Measurements from ENCODE around the gene TYW1B. TPM values are rescaled to one million over a fixed set of nuclear protein-coding genes. Genes with fewer than 3 reads are reported as not detected.
"Not testable (repeated sequence)": the region's sequence is repeated elsewhere in the genome, so short reads cannot be mapped to it uniquely, and the experiment has no call there.

Gene TYW1B
- total RNA-seq, 1 experiment from 2014 or later = 3.9 TPM

GRCh38 chr7:72739716-72740115 lies 88.3 kb downstream of the TYW1B start:
- H3K27ac ChIP-seq (ENCODE audit: low read length); H3K9me3 ChIP-seq (ENCODE audit: low read length); H3K4me3 ChIP-seq (ENCODE audit: low read length); BruUV-seq (replicated peaks); H2AFZ ChIP-seq (ENCODE audit: low read length); H4K20me1 ChIP-seq (ENCODE audit: low read length); H3K4me2 ChIP-seq (ENCODE audit: low read length); H3K79me2 ChIP-seq (ENCODE audit: low read length); ATAC-seq; CTCF ChIA-PET; H3F3A ChIP-seq (ENCODE audit: low read length, unreplicated experiment); H3K27me3 ChIP-seq (ENCODE audit: low read length); DNase-seq; H3K4me1 ChIP-seq (ENCODE audit: insufficient read depth, low read length); H3K9me2 ChIP-seq (replicated peaks; ENCODE audit: low read length); H3K36me3 ChIP-seq (ENCODE audit: low read depth, low read length); H3K9ac ChIP-seq (ENCODE audit: low read length); intact Hi-C loops (cut with micrococcal nuclease): not testable (repeated sequence)
- POLR2A ChIA-PET (ENCODE audit: unreplicated experiment) = interaction anchor here (0.6 kb wide), 1 partner anchor 14 kb away, joined by 8 read pairs; no protein-coding TSS in a partner anchor

- H3K79me2 ChIP-seq (ENCODE audit: low read length); H3K27me3 ChIP-seq (ENCODE audit: low read length); H2AFZ ChIP-seq (ENCODE audit: low read length); ATAC-seq; H3K9ac ChIP-seq (ENCODE audit: low read length); DNase-seq; H4K20me1 ChIP-seq (ENCODE audit: low read length); CTCF ChIA-PET; BruUV-seq (replicated peaks); H3F3A ChIP-seq (ENCODE audit: low read length, unreplicated experiment); intact Hi-C loops (cut with micrococcal nuclease); H3K4me3 ChIP-seq (ENCODE audit: low read length); H3K36me3 ChIP-seq (ENCODE audit: low read depth, low read length); H3K27ac ChIP-seq (ENCODE audit: low read length); POLR2A ChIA-PET (ENCODE audit: unreplicated experiment); H3K9me3 ChIP-seq (ENCODE audit: low read length); H3K9me2 ChIP-seq (replicated peaks; ENCODE audit: low read length); H3K4me2 ChIP-seq (ENCODE audit: low read length); H3K4me1 ChIP-seq (ENCODE audit: insufficient read depth, low read length): not testable (repeated sequence)
Measured at GRCh38 chr7:72735855-72736254, 92.1 kb downstream of the TYW1B start.

- H3K27ac ChIP-seq (ENCODE audit: low read length); DNase-seq; H3K9me3 ChIP-seq (ENCODE audit: low read length); H3K4me2 ChIP-seq (ENCODE audit: low read length); H3K4me1 ChIP-seq (ENCODE audit: insufficient read depth, low read length); H3K4me3 ChIP-seq (ENCODE audit: low read length); H3F3A ChIP-seq (ENCODE audit: low read length, unreplicated experiment); BruUV-seq (replicated peaks); H3K27me3 ChIP-seq (ENCODE audit: low read length); intact Hi-C loops (cut with micrococcal nuclease); POLR2A ChIA-PET (ENCODE audit: unreplicated experiment); H3K36me3 ChIP-seq (ENCODE audit: low read depth, low read length); CTCF ChIA-PET; H4K20me1 ChIP-seq (ENCODE audit: low read length); ATAC-seq; H2AFZ ChIP-seq (ENCODE audit: low read length); H3K9ac ChIP-seq (ENCODE audit: low read length); H3K79me2 ChIP-seq (ENCODE audit: low read length); H3K9me2 ChIP-seq (replicated peaks; ENCODE audit: low read length): not testable (repeated sequence)
Measured at GRCh38 chr7:72730815-72731214, 97.2 kb downstream of the TYW1B start.

- CTCF ChIA-PET; H3K9ac ChIP-seq (ENCODE audit: low read length); POLR2A ChIA-PET (ENCODE audit: unreplicated experiment); H3K4me3 ChIP-seq (ENCODE audit: low read length); H3K27ac ChIP-seq (ENCODE audit: low read length); H3K36me3 ChIP-seq (ENCODE audit: low read depth, low read length); DNase-seq; intact Hi-C loops (cut with micrococcal nuclease); H3F3A ChIP-seq (ENCODE audit: low read length, unreplicated experiment); H3K4me1 ChIP-seq (ENCODE audit: insufficient read depth, low read length); H3K9me3 ChIP-seq (ENCODE audit: low read length); H3K79me2 ChIP-seq (ENCODE audit: low read length); H3K4me2 ChIP-seq (ENCODE audit: low read length); H2AFZ ChIP-seq (ENCODE audit: low read length); BruUV-seq (replicated peaks); H3K27me3 ChIP-seq (ENCODE audit: low read length); H4K20me1 ChIP-seq (ENCODE audit: low read length); ATAC-seq; H3K9me2 ChIP-seq (replicated peaks; ENCODE audit: low read length): not testable (repeated sequence)
Measured at GRCh38 chr7:72730384-72730783, 97.6 kb downstream of the TYW1B start.

- H4K20me1 ChIP-seq (ENCODE audit: low read length); DNase-seq; H3K9me2 ChIP-seq (replicated peaks; ENCODE audit: low read length); H3F3A ChIP-seq (ENCODE audit: low read length, unreplicated experiment); H3K79me2 ChIP-seq (ENCODE audit: low read length); H3K9me3 ChIP-seq (ENCODE audit: low read length); H3K27me3 ChIP-seq (ENCODE audit: low read length); H3K9ac ChIP-seq (ENCODE audit: low read length); CTCF ChIA-PET; ATAC-seq; POLR2A ChIA-PET (ENCODE audit: unreplicated experiment); H2AFZ ChIP-seq (ENCODE audit: low read length); BruUV-seq (replicated peaks); H3K27ac ChIP-seq (ENCODE audit: low read length); intact Hi-C loops (cut with micrococcal nuclease); H3K4me1 ChIP-seq (ENCODE audit: insufficient read depth, low read length); H3K4me2 ChIP-seq (ENCODE audit: low read length); H3K36me3 ChIP-seq (ENCODE audit: low read depth, low read length); H3K4me3 ChIP-seq (ENCODE audit: low read length): not testable (repeated sequence)
Measured at GRCh38 chr7:72729130-72729529, 98.9 kb downstream of the TYW1B start.

- intact Hi-C loops (cut with micrococcal nuclease); H3K4me3 ChIP-seq (ENCODE audit: low read length); H3K4me2 ChIP-seq (ENCODE audit: low read length); H3K27me3 ChIP-seq (ENCODE audit: low read length); CTCF ChIA-PET; H3K9me3 ChIP-seq (ENCODE audit: low read length); POLR2A ChIA-PET (ENCODE audit: unreplicated experiment); ATAC-seq; BruUV-seq (replicated peaks); DNase-seq; H3K79me2 ChIP-seq (ENCODE audit: low read length); H3F3A ChIP-seq (ENCODE audit: low read length, unreplicated experiment); H3K9me2 ChIP-seq (replicated peaks; ENCODE audit: low read length); H3K9ac ChIP-seq (ENCODE audit: low read length); H3K36me3 ChIP-seq (ENCODE audit: low read depth, low read length); H3K27ac ChIP-seq (ENCODE audit: low read length); H3K4me1 ChIP-seq (ENCODE audit: insufficient read depth, low read length); H2AFZ ChIP-seq (ENCODE audit: low read length); H4K20me1 ChIP-seq (ENCODE audit: low read length): not testable (repeated sequence)
Measured at GRCh38 chr7:72722694-72723093, 105.3 kb downstream of the TYW1B start.

- H3K9me3 ChIP-seq (ENCODE audit: low read length); POLR2A ChIA-PET (ENCODE audit: unreplicated experiment); H3K4me3 ChIP-seq (ENCODE audit: low read length); BruUV-seq (replicated peaks); H3K4me2 ChIP-seq (ENCODE audit: low read length); ATAC-seq; H3F3A ChIP-seq (ENCODE audit: low read length, unreplicated experiment); H2AFZ ChIP-seq (ENCODE audit: low read length); H3K4me1 ChIP-seq (ENCODE audit: insufficient read depth, low read length); DNase-seq; H3K27me3 ChIP-seq (ENCODE audit: low read length); H3K9me2 ChIP-seq (replicated peaks; ENCODE audit: low read length); H3K9ac ChIP-seq (ENCODE audit: low read length); CTCF ChIA-PET; intact Hi-C loops (cut with micrococcal nuclease); H4K20me1 ChIP-seq (ENCODE audit: low read length); H3K79me2 ChIP-seq (ENCODE audit: low read length); H3K27ac ChIP-seq (ENCODE audit: low read length); H3K36me3 ChIP-seq (ENCODE audit: low read depth, low read length): not testable (repeated sequence)
Measured at GRCh38 chr7:72720890-72721289, 107.1 kb downstream of the TYW1B start.

All from PC-3 (cell line).